SK-N-SH (cell line): ENCODE results near the gene SLC25A21. TPM values are rescaled to one million over a fixed set of nuclear protein-coding genes. Genes with fewer than 3 reads are reported as not detected.

ENCODE experiments used
- CTCF ChIA-PET: fragments of 300-600, 350-600 bp; formaldehyde crosslinking; extraction: SDS; loops from one replicate; lab custom pipeline; 2021; lab: Yijun Ruan, JAX
- POLR2A ChIA-PET: fragments of 350-600 bp; sonication (Branson Sonifier 250); formaldehyde crosslinking; extraction: SDS; loops from one replicate; lab custom pipeline; 2020; ENCODE audit warnings: antibody characterized with exemption, inconsistent platforms; lab: Yijun Ruan, JAX
- DNase-seq: peaks from one replicate; pipeline ENCODE4 v3.0.0; 2012
- H2AFZ ChIP-seq: fragments of 200-600 bp; sonication (generic); 2 replicates; pipeline ENCODE4 v1.8.1; 2016; ENCODE audit warnings: antibody characterized with exemption, mild to moderate bottlenecking, low read depth
- H3F3A ChIP-seq: fragments of 200-600 bp; sonication (generic); replicated peaks from 2 replicates; pipeline ENCODE3; 2016; ENCODE audit warnings: antibody characterized with exemption, mild to moderate bottlenecking; ENCODE audit not compliant: insufficient read depth
- H3K27ac ChIP-seq, 2 experiments: fragments of 200-500 bp in 1 of 2; fragments of 200-600 bp in 1 of 2; sonication (Bioruptor generic) in 1 of 2; sonication (generic), shearing (Covaris generic) in 1 of 2; 2 replicates each; pipeline versions ENCODE4 v1.5.1 to v1.6.1; 2014 to 2016; ENCODE audit warnings: low read depth in 2 of 2, inconsistent platforms in 1 of 2, low read length in 1 of 2, mild to moderate bottlenecking in 1 of 2, mixed read lengths in 1 of 2
- H3K27me3 ChIP-seq: fragments of 200-600 bp; sonication (generic), shearing (Covaris generic); 2 replicates; pipeline ENCODE4 v1.6.1; 2016; ENCODE audit warnings: mixed run types; ENCODE audit not compliant: insufficient read depth
- H3K36me3 ChIP-seq, 2 experiments: fragments of 200-500 bp in 1 of 2; fragments of 200-600 bp in 1 of 2; sonication (Bioruptor generic) in 1 of 2; sonication (generic) in 1 of 2; replicated peaks in 1 of 2; 2 replicates each; pipeline versions ENCODE3 to v1.5.1; 2014 to 2016; ENCODE audit warnings: low read length in 1 of 2, mild to moderate bottlenecking in 1 of 2; ENCODE audit not compliant: insufficient read depth in 2 of 2, control insufficient read depth in 1 of 2
- H3K4me1 ChIP-seq, 2 experiments: fragments of 200-500 bp in 1 of 2; fragments of 200-600 bp in 1 of 2; sonication (Bioruptor generic) in 1 of 2; sonication (generic), shearing (Covaris generic) in 1 of 2; 2 replicates each; pipeline versions ENCODE4 v1.5.1 to v1.6.1; 2014 to 2016; ENCODE audit warnings: low read depth in 1 of 2, low read length in 1 of 2, mixed run types in 1 of 2; ENCODE audit not compliant: insufficient read depth in 2 of 2, control insufficient read depth in 1 of 2
- H3K4me2 ChIP-seq: fragments of 200-600 bp; sonication (generic), shearing (Covaris generic); 2 replicates; pipeline ENCODE4 v1.6.1; 2017; ENCODE audit warnings: mixed run types
- H3K4me3 ChIP-seq, 2 experiments: fragments of 200-500 bp in 1 of 2; fragments of 200-600 bp in 1 of 2; sonication (Bioruptor generic) in 1 of 2; sonication (generic), shearing (Covaris generic) in 1 of 2; 2 replicates each; pipeline versions ENCODE4 v1.5.1 to v1.8.1; 2014 to 2016; ENCODE audit warnings: low read depth in 2 of 2, inconsistent platforms in 1 of 2, low read length in 1 of 2, mild to moderate bottlenecking in 1 of 2, mixed read lengths in 1 of 2, moderate library complexity in 1 of 2
- H3K79me2 ChIP-seq: fragments of 200-600 bp; sonication (generic); 2 replicates; pipeline ENCODE4 v1.8.1; 2017; ENCODE audit warnings: mild to moderate bottlenecking; ENCODE audit not compliant: insufficient read depth
- H3K9ac ChIP-seq: fragments of 200-600 bp; sonication (generic); 2 replicates; pipeline ENCODE4 v1.6.1; 2017; ENCODE audit warnings: mixed run types
- H3K9me2 ChIP-seq: fragments of 200-600 bp; sonication (generic); 2 replicates; pipeline ENCODE4 v1.6.1; 2017; ENCODE audit warnings: mixed run types
- H3K9me3 ChIP-seq: fragments of 200-600 bp; sonication (generic); 2 replicates; pipeline ENCODE4 v1.6.1; 2017; ENCODE audit warnings: mixed run types, mild to moderate bottlenecking, moderate library complexity
- H4K20me1 ChIP-seq: fragments of 200-600 bp; sonication (generic); 2 replicates; pipeline ENCODE4 v1.6.1; 2017; ENCODE audit warnings: mild to moderate bottlenecking, mixed run types; ENCODE audit not compliant: insufficient read depth
- CTCF ChIP-seq: fragments of 200-600 bp; sonication (generic); IDR thresholded peaks from 2 replicates; pipeline ENCODE4 v1.6.1; 2017; ENCODE audit warnings: antibody characterized with exemption, mild to moderate bottlenecking, moderate library complexity
- EP300 ChIP-seq, 2 experiments: IDR thresholded peaks; 2 replicates each; pipeline versions ENCODE4 v1.4.0 to v1.6.1; 2012; ENCODE audit warnings: borderline replicate concordance in 1 of 2, low read depth in 1 of 2, low read length in 1 of 2
- FOSL2 ChIP-seq: IDR thresholded peaks from 2 replicates; pipeline ENCODE4 v1.4.0; 2012; ENCODE audit warnings: low read depth, mild to moderate bottlenecking, moderate library complexity, borderline replicate concordance
- FOXJ3 ChIP-seq: sonication (generic); formaldehyde crosslinking; IDR thresholded peaks from 2 replicates; pipeline ENCODE4 v1.5.1; 2020; ENCODE audit warnings: mild to moderate bottlenecking, missing genetic modification reagents
- FOXM1 ChIP-seq: IDR thresholded peaks from 2 replicates; pipeline ENCODE4 v1.4.0; 2012; ENCODE audit warnings: low read depth, mild to moderate bottlenecking
- GABPA ChIP-seq: IDR thresholded peaks from 2 replicates; pipeline ENCODE4 v1.4.0; 2012; ENCODE audit warnings: low read depth, mild to moderate bottlenecking
- GATA2 ChIP-seq: sonication (generic); formaldehyde crosslinking; IDR thresholded peaks from 2 replicates; pipeline ENCODE4 v1.5.0; 2020; ENCODE audit warnings: mild to moderate bottlenecking, missing genetic modification reagents
- IRF3 ChIP-seq: fragments of 150-350 bp; IDR thresholded peaks from 2 replicates; pipeline ENCODE4 v1.6.1; 2016; ENCODE audit warnings: mild to moderate bottlenecking, low read depth, low read length
- JUND ChIP-seq: IDR thresholded peaks from 2 replicates; pipeline ENCODE4 v1.4.0; 2012
- MEF2A ChIP-seq: IDR thresholded peaks from 2 replicates; pipeline ENCODE4 v1.4.0; 2012; ENCODE audit warnings: low read depth, borderline replicate concordance
- MXI1 ChIP-seq: IDR thresholded peaks from 2 replicates; pipeline ENCODE4 v1.6.1; 2012; ENCODE audit warnings: mild to moderate bottlenecking, low read depth, low read length, improper control_type of control experiment
- NFIC ChIP-seq: IDR thresholded peaks from 2 replicates; pipeline ENCODE4 v1.4.0; 2012; ENCODE audit warnings: borderline replicate concordance
- PBX3 ChIP-seq: IDR thresholded peaks from 2 replicates; pipeline ENCODE4; 2012
- RXRA ChIP-seq: IDR thresholded peaks from 2 replicates; pipeline ENCODE4 v1.4.0; 2012; ENCODE audit warnings: low read depth, mild to moderate bottlenecking, borderline replicate concordance
- SIN3A ChIP-seq: IDR thresholded peaks from 2 replicates; pipeline ENCODE4 v1.6.1; 2012; ENCODE audit warnings: low read depth, mild to moderate bottlenecking, low read length, moderate library complexity, borderline replicate concordance
- SMC3 ChIP-seq: IDR thresholded peaks from 2 replicates; pipeline ENCODE4 v1.6.1; 2012; ENCODE audit warnings: low read depth, low read length, improper control_type of control experiment
- TAF1 ChIP-seq: IDR thresholded peaks from 2 replicates; pipeline ENCODE4 v1.6.1; 2012; ENCODE audit warnings: low read depth, mild to moderate bottlenecking, low read length, moderate library complexity, borderline replicate concordance
- TEAD4 ChIP-seq: IDR thresholded peaks from 2 replicates; pipeline ENCODE4 v1.4.0; 2012; ENCODE audit warnings: mild to moderate bottlenecking, borderline replicate concordance; ENCODE audit not compliant: insufficient read depth
- USF1 ChIP-seq: IDR thresholded peaks from 2 replicates; pipeline ENCODE4 v1.4.0; 2012; ENCODE audit warnings: low read depth, borderline replicate concordance
- USF2 ChIP-seq: fragments of 150-350 bp; IDR thresholded peaks from 2 replicates; pipeline ENCODE4 v1.6.1; 2017; ENCODE audit warnings: antibody characterized with exemption, low read length, low read depth, borderline replicate concordance
- WGBS: methylation state at CpG from one replicate; pipeline ENCODE4 v1.1.6; 2017; ENCODE audit warnings: low lambda C conversion rate; 5-methylcytosine and 5-hydroxymethylcytosine counted together
- polyA plus RNA-seq, 3 experiments: library from polyadenylated mRNA; depleted of rRNA; stranded (reverse); fragments of >200 nt; gene quantifications; 2 replicates each; pipeline ENCODE4 v1.2.3, GENCODE V29; 2012

The SLC25A21 gene
- polyA plus RNA-seq, 1 of the 3 experiments (the other 2 are of a cell fraction) = not detected

GRCh38 chr14:36869125-36869524 lies 303.3 kb downstream of the SLC25A21 start:
- Histone ChIP-seq H2AFZ (no peak overlapping the region), H3K36me3 (no peaks in the 10 kb centered on the region), H3K27me3 (no peaks in the 10 kb centered on the region), H3F3A (no peaks in the 10 kb centered on the region), H3K4me1 (no peaks in the 10 kb centered on the region), H3K4me2 (no peak overlapping the region), H3K27ac (no peak overlapping the region), H3K9ac (no peak overlapping the region), H4K20me1 (no peaks in the 10 kb centered on the region), H3K9me3 (no peaks in the 10 kb centered on the region), H3K9me2 (no peaks in the 10 kb centered on the region), H3K79me2 (no peaks in the 10 kb centered on the region), H3K4me3 (no peak overlapping the region)
- WGBS = 0% methylated on average over 1 of the region's 1 CpG
- TF ChIP-seq SIN3A (no peak), USF2 (no peak), IRF3 (no peak), GABPA (no peak), NFIC (no peak), RXRA (no peak), SMC3 (no peak), CTCF (no peak), EP300 (IDR thresholded peaks at IDR 0.05; ENCODE audit: borderline replicate concordance in 1 of 2, low read depth in 1 of 2, low read length in 1 of 2) (no peak), USF1 (no peak), FOXJ3 (CRISPR knock-in tag) (no peak), MEF2A (no peak), TEAD4 (no peak), PBX3 (no peak), GATA2 (no peak), FOSL2 (no peak), MXI1 (no peak), FOXM1 (no peak), TAF1 (no peak), JUND (no peak)
- CTCF ChIA-PET = no interaction called here
- POLR2A ChIA-PET = no interaction called here
- DNase-seq = no peak
